H1 (cell line): ENCODE measurements around the gene FRMPD2. TPM values are rescaled to one million over a fixed set of nuclear protein-coding genes. Genes with fewer than 3 reads are reported as not detected.

ENCODE experiments used
- CTCF ChIA-PET: fragments of 300-600 bp; sonication (Branson Sonifier 250); formaldehyde crosslinking; loops from one replicate; lab custom pipeline; 2021; ENCODE audit not compliant: partially characterized antibody; lab: Charles Lee
- POLR2A ChIA-PET: fragments of 300-600 bp; sonication (Branson Sonifier 250); formaldehyde crosslinking; loops from one replicate; lab custom pipeline; 2021; ENCODE audit warnings: inconsistent platforms; ENCODE audit not compliant: partially characterized antibody; lab: Charles Lee
- DNase-seq, 2 experiments: peaks; one replicate each; pipeline versions ENCODE4 v3.0.0 to v3.0.0-alpha.2; 2010 to 2022; ENCODE audit warnings: low spot score in 2 of 2, low read depth in 1 of 2, mixed read lengths in 1 of 2
- FAIRE-seq: peaks from 2 replicates; lab custom pipeline; 2011; peaks lifted over from hg19 to GRCh38; lab: Jason Lieb, UNC
- H2AFZ ChIP-seq: 2 replicates; pipeline ENCODE4 v1.8.1; 2012; ENCODE audit warnings: low read length, inconsistent platforms
- H2AK5ac ChIP-seq: 2 replicates; pipeline ENCODE4 v1.6.1; 2013; ENCODE audit warnings: low read depth, low read length
- H2BK120ac ChIP-seq: replicated peaks from 2 replicates; pipeline ENCODE3; 2013; ENCODE audit warnings: low read depth, low read length, inconsistent platforms
- H2BK12ac ChIP-seq: 2 replicates; pipeline ENCODE4 v1.6.1; 2013; ENCODE audit warnings: low read depth, low read length
- H2BK15ac ChIP-seq: 2 replicates; pipeline ENCODE4 v1.6.1; 2013; ENCODE audit warnings: low read length
- H2BK20ac ChIP-seq: 2 replicates; pipeline ENCODE4 v1.6.1; 2013; ENCODE audit warnings: low read length
- H2BK5ac ChIP-seq: 2 replicates; pipeline ENCODE4 v1.6.1; 2013; ENCODE audit warnings: low read depth, low read length
- H3K14ac ChIP-seq: 2 replicates; pipeline ENCODE4 v1.6.1; 2013; ENCODE audit warnings: inconsistent platforms; ENCODE audit not compliant: insufficient read length
- H3K18ac ChIP-seq: 2 replicates; pipeline ENCODE4 v1.6.1; 2013; ENCODE audit warnings: low read length; ENCODE audit errors: extremely low read depth
- H3K23ac ChIP-seq: 2 replicates; pipeline ENCODE4 v1.6.1; 2013; ENCODE audit warnings: inconsistent platforms; ENCODE audit not compliant: insufficient read length
- H3K23me2 ChIP-seq: 2 replicates; pipeline ENCODE4 v1.6.1; 2013; ENCODE audit warnings: low read depth, low read length
- H3K27ac ChIP-seq: 2 replicates; pipeline ENCODE4 v1.6.1; 2011; ENCODE audit warnings: low read depth, low read length, inconsistent platforms
- H3K27me3 ChIP-seq, 4 experiments: replicated peaks in 1 of 4; 1 replicate in 1 of 4; 2 replicates in 3 of 4; pipeline versions ENCODE4 v1.6.1 to v1.8.1; 2011 to 2013; ENCODE audit warnings: low read length in 3 of 4, mild to moderate bottlenecking in 3 of 4, inconsistent platforms in 2 of 4, mixed read lengths in 2 of 4, moderate library complexity in 1 of 4; ENCODE audit not compliant: control insufficient read depth in 3 of 4, insufficient read depth in 3 of 4; ENCODE audit errors: extremely low read depth in 1 of 4
- H3K36me3 ChIP-seq, 4 experiments: 2 replicates each; pipeline versions ENCODE4 v1.6.1 to v1.8.1; 2011 to 2013; ENCODE audit warnings: mild to moderate bottlenecking in 4 of 4, low read length in 3 of 4, moderate library complexity in 2 of 4, control low read depth in 1 of 4, inconsistent platforms in 1 of 4; ENCODE audit not compliant: insufficient read depth in 4 of 4, control insufficient read depth in 2 of 4
- H3K4ac ChIP-seq: replicated peaks from 2 replicates; pipeline ENCODE3; 2013; ENCODE audit warnings: low read length, low read depth, mixed read lengths, inconsistent platforms; ENCODE audit not compliant: insufficient read length
- H3K4me1 ChIP-seq, 4 experiments: replicated peaks in 1 of 4; 1 replicate in 1 of 4; 2 replicates in 3 of 4; pipeline versions ENCODE4 v1.6.1 to v1.8.1; 2011 to 2013; ENCODE audit warnings: low read length in 3 of 4, inconsistent platforms in 2 of 4, mixed read lengths in 1 of 4; ENCODE audit not compliant: insufficient read depth in 4 of 4, control insufficient read depth in 3 of 4
- H3K4me2 ChIP-seq, 2 experiments: 2 replicates each; pipeline versions ENCODE4 v1.6.1 to v1.8.1; 2011 to 2013; ENCODE audit warnings: low read depth in 2 of 2, low read length in 2 of 2, control low read depth in 1 of 2, inconsistent platforms in 1 of 2, mild to moderate bottlenecking in 1 of 2; ENCODE audit not compliant: insufficient read depth in 1 of 2
- H3K4me3 ChIP-seq, 4 experiments: fragments of 200-600, 300-600 bp in 1 of 4; sonication (generic), shearing (Covaris generic), sonication (Bioruptor Twin) in 1 of 4; 2 replicates each; pipeline versions ENCODE4 v1.5.1 to v1.8.1; 2011 to 2016; ENCODE audit warnings: low read length in 4 of 4, low read depth in 3 of 4, control low read depth in 2 of 4, inconsistent platforms in 2 of 4, mild to moderate bottlenecking in 2 of 4, mixed read lengths in 1 of 4, moderate library complexity in 1 of 4; ENCODE audit not compliant: insufficient read depth in 2 of 4; ENCODE audit errors: extremely low read depth in 1 of 4
- H3K56ac ChIP-seq: replicated peaks from 2 replicates; pipeline ENCODE3; 2013; ENCODE audit warnings: low read depth, mild to moderate bottlenecking, mixed read lengths, low read length, inconsistent platforms; ENCODE audit not compliant: insufficient read length
- H3K79me1 ChIP-seq: 2 replicates; pipeline ENCODE4 v1.6.1; 2013; ENCODE audit warnings: low read depth, low read length, control low read depth
- H3K79me2 ChIP-seq, 2 experiments: 2 replicates each; pipeline versions ENCODE4 v1.6.1 to v1.8.1; 2012 to 2013; ENCODE audit warnings: low read length in 2 of 2, mild to moderate bottlenecking in 2 of 2, inconsistent platforms in 1 of 2; ENCODE audit not compliant: insufficient read depth in 2 of 2, control insufficient read depth in 1 of 2
- H3K9ac ChIP-seq, 4 experiments: replicated peaks in 1 of 4; 1 replicate in 1 of 4; 2 replicates in 3 of 4; pipeline versions ENCODE4 v1.6.1 to v1.8.1; 2011 to 2013; ENCODE audit warnings: low read depth in 3 of 4, low read length in 3 of 4, control low read depth in 2 of 4, mild to moderate bottlenecking in 2 of 4, moderate library complexity in 2 of 4, inconsistent platforms in 1 of 4; ENCODE audit errors: extremely low read depth in 1 of 4
- H3K9me3 ChIP-seq, 2 experiments: 2 replicates each; pipeline versions ENCODE4 v1.6.1 to v1.8.1; 2012 to 2013; ENCODE audit warnings: mild to moderate bottlenecking in 2 of 2, moderate library complexity in 2 of 2, control low read depth in 1 of 2, inconsistent platforms in 1 of 2, low read depth in 1 of 2, low read length in 1 of 2, mixed read lengths in 1 of 2; ENCODE audit not compliant: insufficient read depth in 2 of 2
- H4K20me1 ChIP-seq, 2 experiments: replicated peaks in 1 of 2; 2 replicates each; pipeline versions ENCODE3 to v1.8.1; 2011 to 2013; ENCODE audit warnings: inconsistent platforms in 2 of 2, low read length in 2 of 2, mild to moderate bottlenecking in 1 of 2; ENCODE audit not compliant: insufficient read depth in 2 of 2, control insufficient read depth in 1 of 2
- H4K5ac ChIP-seq: 2 replicates; pipeline ENCODE4 v1.6.1; 2013; ENCODE audit warnings: low read length, low read depth, mixed read lengths, inconsistent platforms; ENCODE audit not compliant: insufficient read length
- H4K8ac ChIP-seq: 2 replicates; pipeline ENCODE4 v1.8.0; 2013; ENCODE audit warnings: mild to moderate bottlenecking, moderate library complexity, low read length, inconsistent platforms; ENCODE audit not compliant: insufficient read depth; ENCODE audit errors: extremely low read depth
- H4K91ac ChIP-seq: replicated peaks from 2 replicates; pipeline ENCODE3; 2013; ENCODE audit warnings: low read length, mixed read lengths, inconsistent platforms; ENCODE audit not compliant: insufficient read length
- ASH2L ChIP-seq: fragments of 200-600, 300-600 bp; sonication (generic); IDR thresholded peaks from one replicate; pipeline ENCODE4 v1.7.1; 2017; ENCODE audit warnings: low read length
- BRCA1 ChIP-seq: IDR thresholded peaks from 2 replicates; pipeline ENCODE4 v1.6.1; 2012; ENCODE audit warnings: low read depth, low read length, improper control_type of control experiment
- POLR2A ChIP-seq, 2 experiments: IDR thresholded peaks; 1 replicate in 1 of 2; 2 replicates in 1 of 2; pipeline ENCODE4 v1.6.1; 2011; ENCODE audit warnings: low read depth in 2 of 2, low read length in 2 of 2, mild to moderate bottlenecking in 2 of 2; ENCODE audit errors: control extremely low read depth in 1 of 2
- SIN3A ChIP-seq, 2 experiments: IDR thresholded peaks in 1 of 2; conservative IDR thresholded peaks in 1 of 2; 2 replicates each; pipeline ENCODE4 v1.6.1; 2011 to 2012; ENCODE audit warnings: low read length in 2 of 2, improper control_type of control experiment in 1 of 2, low read depth in 1 of 2, mild to moderate bottlenecking in 1 of 2
- SP1 ChIP-seq: IDR thresholded peaks from 2 replicates; pipeline ENCODE4 v1.6.1; 2011; ENCODE audit warnings: low read depth, low read length
- SRF ChIP-seq: IDR thresholded peaks from 2 replicates; pipeline ENCODE4 v1.6.1; 2011; ENCODE audit warnings: mild to moderate bottlenecking, low read depth, low read length, moderate library complexity
- TAF1 ChIP-seq: IDR thresholded peaks from 2 replicates; pipeline ENCODE4 v1.6.1; 2011; ENCODE audit warnings: mild to moderate bottlenecking, low read depth, low read length
- WGBS, 2 experiments: shearing (Covaris generic) in 1 of 2; methylation state at CpG; one replicate each; pipeline versions ENCODE4 v1.1.6 to v1.1.7; 2013 to 2015; ENCODE audit warnings: low lambda C conversion rate in 2 of 2, mixed read lengths in 2 of 2, inconsistent platforms in 1 of 2, low coverage in 1 of 2, missing lambda C conversion rate in 1 of 2; ENCODE audit not compliant: insufficient replicate concordance in 2 of 2, insufficient coverage in 1 of 2, insufficient read length in 1 of 2; ENCODE audit errors: extremely low coverage in 1 of 2, missing lambda C conversion rate in 1 of 2; 5-methylcytosine and 5-hydroxymethylcytosine counted together
- polyA plus RNA-seq, 7 experiments: library from polyadenylated mRNA; depleted of rRNA in 3 of 7; stranded (reverse) in 5 of 7; unstranded in 2 of 7; fragments of >200 nt in 5 of 7; fragments of 200-250 nt in 2 of 7; gene quantifications; 1 replicate in 5 of 7; 2 replicates in 1 of 7; 4 replicates in 1 of 7; pipeline versions ENCODE4 v1.2.1 to v1.2.3, GENCODE V29; 2011 to 2013; ENCODE audit warnings: missing spikeins in 2 of 7, mixed read lengths in 2 of 7
- total RNA-seq: library from RNA; stranded (reverse); fragmentation: NEBNext Ultra II Directional; extraction: Animal tissue kit (Norgen Biotek cat#: 25700); gene quantifications from 2 replicates; pipeline ENCODE4 v1.2.1, GENCODE V29; 2021
- TF ChIP-seq, protein P1 (sequence below), 3 experiments: IDR thresholded peaks; 1 replicate in 2 of 3; 2 replicates in 1 of 3; pipeline versions ENCODE4 v1.5.1 to v1.6.1; 2011; ENCODE audit warnings: low read length in 3 of 3, mild to moderate bottlenecking in 3 of 3, inconsistent platforms in 2 of 3, low read depth in 1 of 3, moderate library complexity in 1 of 3; ENCODE audit not compliant: insufficient read depth in 1 of 3; ENCODE audit errors: control extremely low read depth in 1 of 3
- TF ChIP-seq, protein P2 (sequence below): IDR thresholded peaks from 2 replicates; pipeline ENCODE4 v1.6.1; 2011; ENCODE audit warnings: low read depth, mild to moderate bottlenecking, low read length; ENCODE audit not compliant: insufficient read depth
- TF ChIP-seq, protein P3 (sequence below): IDR thresholded peaks from 2 replicates; pipeline ENCODE4 v1.6.1; 2012; ENCODE audit warnings: inconsistent platforms

FRMPD2 gene
- total and polyA plus RNA-seq, 2 of the 8 experiments (the other 6 are each of a cell fraction or from before 2014, with no cell fraction given): 0.07 to 0.47 TPM

DNA sequence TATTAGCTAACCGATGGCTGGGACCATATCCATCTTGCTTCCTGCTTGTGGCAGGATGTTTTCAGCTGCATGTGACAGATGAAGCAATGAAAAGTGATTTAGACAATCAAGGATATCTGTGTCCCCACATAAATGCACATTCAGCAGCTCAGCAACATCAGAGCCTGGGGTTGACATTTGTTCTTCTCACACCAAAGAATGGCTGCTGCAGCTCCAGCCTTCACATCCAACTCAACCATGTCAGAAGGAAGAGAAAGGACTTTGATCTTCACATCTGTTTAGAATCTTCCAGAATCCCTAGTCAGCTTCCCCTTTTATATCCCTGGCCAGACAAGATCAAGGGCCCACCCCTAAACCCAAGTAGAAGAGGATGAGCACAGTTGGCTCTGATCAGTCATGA lies 11.9 kb upstream of the FRMPD2 start:
- CTCF ChIA-PET: interaction anchor here (0.6 to 1.7 kb wide), 3 partner anchors 10 to 47 kb away, joined by 3 to 4 read pairs (median 3); partner anchors contain the start of gene FRMPD2
- no peak overlapping the region for H3K9ac ChIP-seq
- no peaks in the 10 kb centered on the region for H3K4me1 ChIP-seq
- H3K79me2 ChIP-seq: no peaks in the 10 kb centered on the region
- H4K8ac ChIP-seq: no peak overlapping the region
- H3K56ac ChIP-seq: no peak overlapping the region
- H3K18ac ChIP-seq: no peak overlapping the region
- no peaks in the 10 kb centered on the region for H3K23me2 ChIP-seq
- POLR2A ChIA-PET: no interaction called here
- H2AK5ac ChIP-seq: no peak overlapping the region
- H3K4me2 ChIP-seq: no peak overlapping the region
- H3K36me3 ChIP-seq: no peaks in the 10 kb centered on the region
- no peak overlapping the region for H2AFZ ChIP-seq
- H4K5ac ChIP-seq: no peak overlapping the region
- FAIRE-seq: no peak
- no peak overlapping the region for H3K4ac ChIP-seq
- H2BK12ac ChIP-seq: no peak overlapping the region
- H2BK15ac ChIP-seq: no peak overlapping the region
- H4K20me1 ChIP-seq: no peaks in the 10 kb centered on the region
- no peak overlapping the region for H4K91ac ChIP-seq
- H3K79me1 ChIP-seq: no peaks in the 10 kb centered on the region
- no peak overlapping the region for H3K23ac ChIP-seq
- H3K9me3 ChIP-seq: peaks cover 8 to 17% of the 10 kb centered on the region in 2 experiments
- no peak overlapping the region for H3K27ac ChIP-seq
- H3K14ac ChIP-seq: no peak overlapping the region
- 94% methylated on average over 1 of the region's 1 CpG; no CpG with 5 or more reads in 1 of the 2 experiments for WGBS, 2 experiments
- H2BK5ac ChIP-seq: no peak overlapping the region
- H2BK120ac ChIP-seq: no peak overlapping the region
- H3K27me3 ChIP-seq: no peaks in the 10 kb centered on the region
- no peak overlapping the region for H2BK20ac ChIP-seq
- H3K4me3 ChIP-seq: no peak overlapping the region
- DNase-seq: no peak
- TF ChIP-seq BRCA1 (no peak), TAF1 (no peak), SRF (no peak), ASH2L (no peak), SIN3A (conservative IDR thresholded peaks at IDR 0.05 in 1 of 2, IDR thresholded peaks at IDR 0.05 in 1 of 2; ENCODE audit: low read depth in 1 of 2, low read length in 2 of 2) (no peak), SP1 (no peak), POLR2A (IDR thresholded peaks at IDR 0.05; ENCODE audit: control extremely low read depth in 1 of 2, low read depth in 2 of 2, low read length in 2 of 2) (no peak)
- TF ChIP-seq, protein P1, sequence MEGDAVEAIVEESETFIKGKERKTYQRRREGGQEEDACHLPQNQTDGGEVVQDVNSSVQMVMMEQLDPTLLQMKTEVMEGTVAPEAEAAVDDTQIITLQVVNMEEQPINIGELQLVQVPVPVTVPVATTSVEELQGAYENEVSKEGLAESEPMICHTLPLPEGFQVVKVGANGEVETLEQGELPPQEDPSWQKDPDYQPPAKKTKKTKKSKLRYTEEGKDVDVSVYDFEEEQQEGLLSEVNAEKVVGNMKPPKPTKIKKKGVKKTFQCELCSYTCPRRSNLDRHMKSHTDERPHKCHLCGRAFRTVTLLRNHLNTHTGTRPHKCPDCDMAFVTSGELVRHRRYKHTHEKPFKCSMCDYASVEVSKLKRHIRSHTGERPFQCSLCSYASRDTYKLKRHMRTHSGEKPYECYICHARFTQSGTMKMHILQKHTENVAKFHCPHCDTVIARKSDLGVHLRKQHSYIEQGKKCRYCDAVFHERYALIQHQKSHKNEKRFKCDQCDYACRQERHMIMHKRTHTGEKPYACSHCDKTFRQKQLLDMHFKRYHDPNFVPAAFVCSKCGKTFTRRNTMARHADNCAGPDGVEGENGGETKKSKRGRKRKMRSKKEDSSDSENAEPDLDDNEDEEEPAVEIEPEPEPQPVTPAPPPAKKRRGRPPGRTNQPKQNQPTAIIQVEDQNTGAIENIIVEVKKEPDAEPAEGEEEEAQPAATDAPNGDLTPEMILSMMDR (IDR thresholded peaks at IDR 0.05; ENCODE audit: control extremely low read depth in 1 of 3, insufficient read depth in 1 of 3, low read depth in 1 of 3, low read length in 3 of 3): no peak
- TF ChIP-seq, protein P2, sequence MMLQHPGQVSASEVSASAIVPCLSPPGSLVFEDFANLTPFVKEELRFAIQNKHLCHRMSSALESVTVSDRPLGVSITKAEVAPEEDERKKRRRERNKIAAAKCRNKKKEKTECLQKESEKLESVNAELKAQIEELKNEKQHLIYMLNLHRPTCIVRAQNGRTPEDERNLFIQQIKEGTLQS: no peak
- TF ChIP-seq, protein P3, sequence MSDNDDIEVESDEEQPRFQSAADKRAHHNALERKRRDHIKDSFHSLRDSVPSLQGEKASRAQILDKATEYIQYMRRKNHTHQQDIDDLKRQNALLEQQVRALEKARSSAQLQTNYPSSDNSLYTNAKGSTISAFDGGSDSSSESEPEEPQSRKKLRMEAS: no peak
